Muscle layer of colon (tissue), 2 donors: ENCODE results near the gene MC1R.

ENCODE experiments used
- H3K27ac ChIP-seq: one replicate; pipeline ENCODE4 v1.7.0; 2013; ENCODE audit warnings: low read depth, mild to moderate bottlenecking, low read length, moderate library complexity
- H3K27me3 ChIP-seq, 2 donors: one replicate each; pipeline ENCODE4 v1.7.0; 2013; ENCODE audit warnings: low read length in 2 of 2, mild to moderate bottlenecking in 2 of 2; ENCODE audit not compliant: insufficient read depth in 2 of 2, control insufficient read depth in 1 of 2
- H3K36me3 ChIP-seq: one replicate; pipeline ENCODE4 v1.7.0; 2013; ENCODE audit warnings: mild to moderate bottlenecking, low read length; ENCODE audit not compliant: insufficient read depth
- H3K4me1 ChIP-seq: one replicate; pipeline ENCODE4 v1.7.0; 2013; ENCODE audit warnings: mild to moderate bottlenecking, low read length; ENCODE audit not compliant: insufficient read depth
- H3K4me3 ChIP-seq, 2 donors: one replicate each; pipeline ENCODE4 v1.7.0; 2013; ENCODE audit warnings: low read length in 2 of 2, low read depth in 1 of 2, mild to moderate bottlenecking in 1 of 2, moderate library complexity in 1 of 2
- H3K9ac ChIP-seq: one replicate; pipeline ENCODE4 v1.7.0; 2013; ENCODE audit warnings: low read length
- H3K9me3 ChIP-seq: one replicate; pipeline ENCODE4 v1.7.0; 2013; ENCODE audit warnings: mild to moderate bottlenecking, low read length
- donor health status: abdominal sarcoma.
- donor health status: Adenocarcinoma of cecum.

The MC1R gene

DNA sequence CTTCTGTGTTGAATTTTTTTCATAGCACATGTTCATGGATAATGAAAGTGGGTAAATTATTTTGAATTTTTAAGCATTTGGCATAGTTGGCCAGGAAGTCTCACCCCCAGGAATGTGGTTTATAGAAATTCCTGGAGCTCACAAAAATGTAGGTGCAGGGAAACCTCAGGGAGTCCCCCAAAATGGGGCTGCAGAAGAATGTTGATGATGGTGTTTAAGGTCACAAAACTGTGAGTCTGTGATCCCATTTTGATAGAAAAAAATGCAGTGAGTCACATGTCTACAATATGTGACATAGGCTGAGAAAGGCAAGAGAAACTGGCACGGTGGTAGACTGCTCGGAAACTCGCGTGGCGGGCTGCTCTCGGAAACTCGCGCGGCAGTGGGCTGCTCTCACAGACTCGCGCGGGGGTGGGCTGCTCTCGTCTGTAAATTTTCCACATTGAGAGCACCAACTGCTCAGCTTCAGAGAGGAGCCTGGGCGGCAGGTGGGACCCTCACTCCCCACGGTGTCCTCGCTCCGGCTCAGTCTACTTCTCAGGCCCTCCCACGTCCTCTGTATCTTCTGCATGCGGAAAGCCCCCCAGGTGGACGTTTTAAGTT, 18.7 kb upstream of the MC1R start:
- Histone ChIP-seq H3K27me3 (no peaks in the 10 kb centered on the region), H3K4me1 (no peaks in the 10 kb centered on the region), H3K36me3 (peaks cover 55% of the 10 kb centered on the region), H3K9ac (no peak overlapping the region), H3K4me3 (no peak overlapping the region), H3K27ac (no peak overlapping the region), H3K9me3 (no peaks in the 10 kb centered on the region)

- Histone ChIP-seq H3K27me3 (no peaks in the 10 kb centered on the region), H3K4me1 (no peaks in the 10 kb centered on the region), H3K9ac (no peak overlapping the region), H3K9me3 (no peaks in the 10 kb centered on the region), H3K4me3 (no peak overlapping the region), H3K27ac (no peak overlapping the region), H3K36me3 (peaks cover 55% of the 10 kb centered on the region)
Observed at GRCh38 chr16:89900885-89901284, 17.8 kb upstream of the MC1R start.

GRCh38 chr16:89902980-89903379, 15.7 kb upstream of the MC1R start:
- Histone ChIP-seq H3K27ac (no peak overlapping the region), H3K4me3 (no peak overlapping the region), H3K9me3 (no peaks in the 10 kb centered on the region), H3K36me3 (peaks cover 57% of the 10 kb centered on the region), H3K4me1 (no peaks in the 10 kb centered on the region), H3K9ac (no peak overlapping the region), H3K27me3 (no peaks in the 10 kb centered on the region)

DNA sequence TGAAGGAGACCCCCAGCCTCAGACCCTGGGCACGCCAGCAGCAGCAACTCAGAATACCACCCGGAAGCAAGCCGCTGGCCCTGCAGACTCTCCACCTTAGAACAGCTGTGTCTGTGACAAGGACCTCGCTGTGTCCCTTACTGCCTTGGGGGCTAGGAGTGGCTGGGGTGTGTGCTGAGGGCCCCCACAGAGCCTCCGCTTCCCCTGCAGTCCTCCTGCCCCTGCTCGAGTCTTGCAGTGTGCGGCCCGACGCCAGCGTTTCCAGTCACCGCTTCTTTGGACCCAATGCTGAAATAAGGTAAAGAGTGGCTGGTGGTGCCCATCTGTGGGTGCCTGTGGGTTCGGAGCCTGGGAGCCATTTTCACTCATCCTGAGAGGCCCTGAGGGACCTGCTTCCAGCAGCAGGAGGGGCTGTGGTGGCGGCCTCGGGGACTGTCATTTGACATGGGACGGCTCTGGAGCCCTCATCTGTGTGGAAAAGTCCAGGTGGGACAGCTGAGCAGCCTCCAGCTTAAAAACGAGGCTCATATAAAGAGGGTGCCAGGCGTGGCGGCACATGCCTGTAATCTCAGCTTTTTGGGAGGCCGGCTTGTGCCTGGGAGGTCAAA, 14.7 kb upstream of the MC1R start:
- no peak overlapping the region for H3K27ac ChIP-seq
- peaks cover 55% of the 10 kb centered on the region for H3K36me3 ChIP-seq

DNA sequence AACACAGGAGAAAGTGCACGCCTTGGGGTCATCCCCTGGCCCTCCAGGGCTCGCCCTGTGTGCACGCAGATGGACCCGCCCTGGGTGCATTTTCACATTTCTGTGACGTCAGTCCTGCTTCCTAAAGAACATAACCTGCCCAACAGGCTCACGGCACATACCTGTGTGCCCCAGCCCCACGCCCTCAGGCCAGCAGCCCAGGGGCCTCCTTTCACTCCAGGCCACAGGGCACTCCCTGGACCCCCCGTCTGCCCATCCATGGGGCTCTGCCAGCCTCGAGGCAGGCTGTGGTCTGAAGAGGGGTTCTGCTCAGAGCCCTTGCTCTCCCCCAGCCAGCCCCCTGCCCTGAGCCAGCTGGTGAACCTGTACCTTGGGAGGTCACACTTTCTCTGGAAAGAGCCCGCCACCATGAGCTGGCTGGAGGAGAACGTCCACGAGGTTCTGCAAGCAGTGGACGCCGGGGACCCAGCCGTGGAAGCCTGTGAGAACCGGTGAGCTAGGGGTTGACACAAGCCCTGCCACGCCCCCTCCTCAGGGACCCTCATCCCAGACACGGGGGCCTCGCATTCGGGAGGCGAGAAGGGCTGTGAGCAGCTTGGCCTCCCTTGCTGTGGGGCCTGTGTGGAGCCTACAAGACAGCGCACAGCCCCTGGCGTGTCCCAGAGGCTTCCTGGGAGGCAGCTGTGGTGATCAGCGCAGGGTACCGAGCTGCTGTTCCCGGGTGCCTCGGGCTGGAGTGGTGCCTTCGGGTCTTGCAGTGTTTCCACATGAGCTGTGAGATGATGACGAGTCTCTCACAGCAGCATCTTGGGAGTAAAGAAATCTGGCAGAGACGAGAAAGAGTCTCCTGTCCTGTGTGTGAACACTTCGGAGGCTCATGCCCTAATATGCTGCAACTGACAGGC, 13.8 kb upstream of the MC1R start:
- Histone ChIP-seq H3K9ac (no peak overlapping the region), H3K27ac (no peak overlapping the region), H3K36me3 (peaks cover 50% of the 10 kb centered on the region), H3K9me3 (no peaks in the 10 kb centered on the region), H3K4me3 (no peak overlapping the region), H3K27me3 (no peaks in the 10 kb centered on the region), H3K4me1 (no peaks in the 10 kb centered on the region)

More for the DNA sequence above, 14.7 kb upstream of the MC1R start:
- Histone ChIP-seq H3K4me3 (no peak overlapping the region), H3K9me3 (no peaks in the 10 kb centered on the region), H3K4me1 (no peaks in the 10 kb centered on the region), H3K27me3 (no peaks in the 10 kb centered on the region), H3K9ac (no peak overlapping the region)

DNA sequence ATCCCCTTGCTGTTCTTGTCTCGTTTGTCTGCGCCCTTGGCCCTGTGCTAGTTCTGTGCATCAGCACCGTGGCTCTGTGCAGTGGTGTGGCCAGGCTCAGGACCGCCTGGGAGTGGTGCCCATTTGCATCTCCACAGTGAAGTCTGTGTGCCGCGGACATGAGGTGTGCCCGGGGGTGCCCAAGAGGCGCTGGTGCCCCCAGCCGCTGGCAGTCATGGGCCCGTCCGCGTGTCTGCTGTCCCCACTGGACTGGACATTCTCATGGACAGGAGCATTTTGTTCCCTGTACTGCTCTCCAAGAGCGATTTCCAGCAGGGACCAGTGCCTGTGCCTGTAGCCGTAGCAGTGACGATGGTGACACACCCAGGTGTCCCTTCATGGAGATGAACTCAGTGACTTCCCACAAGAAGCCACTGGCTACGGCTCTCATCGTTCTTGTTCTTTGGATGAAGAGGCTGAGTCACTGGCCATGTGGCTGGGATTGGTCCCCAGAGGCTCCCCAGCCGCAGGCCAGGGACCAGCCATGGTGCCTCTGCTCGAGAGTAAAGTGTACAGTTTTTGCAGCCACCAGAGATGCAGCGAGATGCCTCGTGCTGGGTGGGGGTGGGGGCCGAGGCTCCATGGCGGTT, 13.0 kb upstream of the MC1R start:
- H3K9me3 ChIP-seq, result no peaks in the 10 kb centered on the region
- no peaks in the 10 kb centered on the region for H3K4me1 ChIP-seq
- H3K27ac ChIP-seq, result no peak overlapping the region
- no peaks in the 10 kb centered on the region for H3K27me3 ChIP-seq
- peaks cover 45% of the 10 kb centered on the region for H3K36me3 ChIP-seq
- no peak overlapping the region for H3K4me3 ChIP-seq
- H3K9ac ChIP-seq, result no peak overlapping the region

GRCh38 chr16:89906140-89907025, 12.3 kb upstream of the MC1R start:
- peaks cover 46% of the 10 kb centered on the region for H3K36me3 ChIP-seq

GRCh38 chr16:89907055-89907814, 11.4 kb upstream of the MC1R start:
- Histone ChIP-seq H3K9ac (no peak overlapping the region), H3K4me1 (no peaks in the 10 kb centered on the region), H3K4me3 (no peak overlapping the region), H3K27me3 (no peaks in the 10 kb centered on the region), H3K36me3 (peaks cover 47% of the 10 kb centered on the region), H3K27ac (no peak overlapping the region), H3K9me3 (no peaks in the 10 kb centered on the region)

More at GRCh38 chr16:89906140-89907025, 12.3 kb upstream of the MC1R start:
- H3K4me3 ChIP-seq, result no peak overlapping the region
- H3K9ac ChIP-seq, result no peak overlapping the region
- no peaks in the 10 kb centered on the region for H3K27me3 ChIP-seq
- no peak overlapping the region for H3K27ac ChIP-seq
- H3K4me1 ChIP-seq, result no peaks in the 10 kb centered on the region
- H3K9me3 ChIP-seq, result no peaks in the 10 kb centered on the region

DNA sequence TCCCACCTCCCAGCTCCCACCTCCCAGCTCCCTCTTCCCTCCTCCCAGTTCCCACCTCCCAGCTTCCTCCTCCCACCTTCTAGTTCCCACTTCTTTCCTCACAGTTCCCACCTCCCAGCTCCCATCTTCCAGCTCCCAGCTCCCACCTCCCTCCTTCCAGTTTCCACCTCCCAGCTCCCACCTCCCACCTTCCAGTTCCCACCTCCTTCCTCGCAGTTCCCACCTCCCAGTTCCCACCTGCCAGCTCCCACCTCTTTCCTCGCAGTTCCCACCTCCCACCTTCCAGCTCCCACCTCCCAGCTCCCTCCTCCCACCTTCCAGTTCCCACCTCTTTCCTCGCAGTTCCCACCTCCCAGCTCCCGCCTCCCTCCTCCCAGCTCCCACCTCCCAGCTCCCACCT, 10.4 kb upstream of the MC1R start:
- H3K36me3 ChIP-seq, result peaks cover 47% of the 10 kb centered on the region

More for the DNA sequence above, 10.4 kb upstream of the MC1R start:
- Histone ChIP-seq H3K9ac (no peak overlapping the region), H3K9me3 (no peaks in the 10 kb centered on the region), H3K27me3 (no peaks in the 10 kb centered on the region), H3K4me1 (no peaks in the 10 kb centered on the region), H3K4me3 (no peak overlapping the region), H3K27ac (no peak overlapping the region)
